Keratinocyte (primary cell): ENCODE data around the gene SURF1. TPM values are rescaled to one million over a fixed set of nuclear protein-coding genes. Genes with fewer than 3 reads are reported as not detected.

ENCODE experiments used
- DNase-seq: peaks from one replicate; pipeline ENCODE4 v3.0.0-alpha.2; 2011; ENCODE audit warnings: low read depth, missing footprints, low spot score
- FAIRE-seq: peaks from 2 replicates; lab custom pipeline; 2011; peaks lifted over from hg19 to GRCh38; lab: Jason Lieb, UNC
- H2AFZ ChIP-seq: 2 replicates; pipeline ENCODE4 v1.6.0; 2012; ENCODE audit warnings: low read length, control low read depth, inconsistent platforms; ENCODE audit not compliant: control insufficient read depth
- H3K27ac ChIP-seq: 2 replicates; pipeline ENCODE4 v1.5.1; 2011; ENCODE audit warnings: low read length; ENCODE audit not compliant: control insufficient read depth, insufficient read depth
- H3K27me3 ChIP-seq: 3 replicates; pipeline ENCODE4 v1.6.0; 2011; ENCODE audit warnings: low read length; ENCODE audit not compliant: control insufficient read depth, insufficient read depth; ENCODE audit errors: extremely low read depth
- H3K36me3 ChIP-seq, 2 experiments: 2 replicates in 1 of 2; 3 replicates in 1 of 2; pipeline ENCODE4 v1.5.1; 2011; ENCODE audit warnings: low read length in 2 of 2, mild to moderate bottlenecking in 1 of 2; ENCODE audit not compliant: control insufficient read depth in 2 of 2, insufficient read depth in 2 of 2; ENCODE audit errors: extremely low read depth in 1 of 2
- H3K4me1 ChIP-seq: 3 replicates; pipeline ENCODE4 v1.5.1; 2011; ENCODE audit warnings: low read length; ENCODE audit not compliant: control insufficient read depth, insufficient read depth; ENCODE audit errors: extremely low read depth
- H3K4me2 ChIP-seq: 3 replicates; pipeline ENCODE4 v1.6.0; 2011; ENCODE audit warnings: low read depth, low read length; ENCODE audit not compliant: control insufficient read depth, insufficient read depth; ENCODE audit errors: extremely low read depth
- H3K4me3 ChIP-seq, 3 experiments: fragments of 200-600 bp in 1 of 3; sonication (generic) in 1 of 3; 2 replicates in 2 of 3; 3 replicates in 1 of 3; pipeline ENCODE4 v1.5.1; 2011 to 2016; ENCODE audit warnings: low read length in 3 of 3, mild to moderate bottlenecking in 3 of 3, control low read depth in 2 of 3, inconsistent platforms in 1 of 3, low read depth in 1 of 3, mixed read lengths in 1 of 3, mixed run types in 1 of 3, moderate library complexity in 1 of 3; ENCODE audit not compliant: control insufficient read depth in 2 of 3, insufficient read depth in 2 of 3; ENCODE audit errors: extremely low read depth in 1 of 3
- H3K79me2 ChIP-seq: 2 replicates; pipeline ENCODE4 v1.6.0; 2012; ENCODE audit warnings: low read length; ENCODE audit not compliant: control insufficient read depth, insufficient read depth
- H3K9ac ChIP-seq: 3 replicates; pipeline ENCODE4 v1.6.0; 2011; ENCODE audit warnings: low read length; ENCODE audit not compliant: control insufficient read depth, insufficient read depth; ENCODE audit errors: extremely low read depth
- H3K9me1 ChIP-seq: 3 replicates; pipeline ENCODE4 v1.6.0; 2011; ENCODE audit warnings: low read length; ENCODE audit not compliant: control insufficient read depth, insufficient read depth; ENCODE audit errors: extremely low read depth
- H3K9me3 ChIP-seq: 2 replicates; pipeline ENCODE4 v1.5.1; 2012; ENCODE audit warnings: low read depth, low read length; ENCODE audit not compliant: control insufficient read depth
- H4K20me1 ChIP-seq: 3 replicates; pipeline ENCODE4 v1.6.0; 2011; ENCODE audit warnings: low read length; ENCODE audit not compliant: control insufficient read depth, insufficient read depth; ENCODE audit errors: extremely low read depth
- EZH2 ChIP-seq: IDR thresholded peaks from one replicate; pipeline ENCODE4 v1.6.1; 2012; ENCODE audit warnings: inconsistent platforms, mild to moderate bottlenecking, low read length, moderate library complexity
- dilution Hi-C: fragments of 300-500 bp; cut with MboI; formaldehyde crosslinking; loops from one replicate; pipeline ENCODE4 v1.7.0; 2020; ENCODE audit warnings: low sequenced_read_pairs; ENCODE audit not compliant: extremely low pct_ligation_motif_present
- polyA plus RNA-seq, 5 experiments: library from polyadenylated mRNA; depleted of rRNA in 3 of 5; stranded (reverse) in 3 of 5; stranded (forward) in 1 of 5; unstranded in 1 of 5; fragments of >200 nt; gene quantifications; 1 replicate in 1 of 5; 2 replicates in 3 of 5; 3 replicates in 1 of 5; pipeline versions ENCODE4 v1.2.1 to v1.2.3, GENCODE V29; 2011 to 2012; ENCODE audit warnings: missing spikeins in 2 of 5, low read depth in 1 of 5, low replicate concordance in 1 of 5
- TF ChIP-seq, protein P1 (sequence below), 3 experiments: IDR thresholded peaks in 1 of 3; conservative IDR thresholded peaks in 1 of 3; optimal IDR thresholded peaks in 1 of 3; 2 replicates in 2 of 3; 3 replicates in 1 of 3; pipeline versions ENCODE3 to v1.5.1; 2011; ENCODE audit warnings: low read length in 3 of 3, mild to moderate bottlenecking in 3 of 3, moderate library complexity in 2 of 3, control low read depth in 1 of 3, inconsistent platforms in 1 of 3; ENCODE audit not compliant: insufficient read depth in 2 of 3; ENCODE audit errors: extremely low read depth in 1 of 3

The SURF1 gene
- polyA plus RNA-seq, 1 donor (not counting 4 experiments of a cell fraction or from before 2014, with no cell fraction given), result 31.1 TPM

DNA sequence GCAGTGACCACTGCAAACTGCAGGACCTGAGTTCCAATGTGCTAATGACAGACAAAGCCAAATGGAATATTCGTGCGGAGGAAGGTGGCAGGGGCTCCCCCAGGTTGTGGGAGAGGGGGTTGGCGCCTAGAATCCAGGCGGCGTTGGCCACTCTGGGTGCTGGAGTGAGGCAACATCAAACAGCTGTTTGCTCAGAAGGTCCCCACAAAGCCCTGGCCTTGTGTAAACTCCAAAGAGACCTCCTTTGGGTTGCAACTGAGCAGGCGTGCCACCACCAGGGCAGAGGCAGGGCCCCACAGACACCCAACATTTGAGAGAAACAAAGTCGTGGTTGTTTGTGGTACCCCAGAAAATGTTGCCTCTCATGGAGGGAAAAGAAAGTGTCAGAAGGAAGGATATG, 34.4 kb upstream of the SURF1 start:
- H3K79me2 ChIP-seq, result no peaks in the 10 kb centered on the region
- no peak overlapping the region for H3K9ac ChIP-seq
- H3K36me3 ChIP-seq, result no peaks in the 10 kb centered on the region
- H3K9me3 ChIP-seq, result no peaks in the 10 kb centered on the region
- no peak overlapping the region for H2AFZ ChIP-seq
- no peak overlapping the region for H3K4me2 ChIP-seq
- H4K20me1 ChIP-seq, result no peaks in the 10 kb centered on the region
- no peak overlapping the region for H3K4me3 ChIP-seq
- DNase-seq (no peak), FAIRE-seq (no peak)
- peaks cover 9% of the 10 kb centered on the region for H3K4me1 ChIP-seq
- no peaks in the 10 kb centered on the region for H3K9me1 ChIP-seq
- TF ChIP-seq, protein P1, sequence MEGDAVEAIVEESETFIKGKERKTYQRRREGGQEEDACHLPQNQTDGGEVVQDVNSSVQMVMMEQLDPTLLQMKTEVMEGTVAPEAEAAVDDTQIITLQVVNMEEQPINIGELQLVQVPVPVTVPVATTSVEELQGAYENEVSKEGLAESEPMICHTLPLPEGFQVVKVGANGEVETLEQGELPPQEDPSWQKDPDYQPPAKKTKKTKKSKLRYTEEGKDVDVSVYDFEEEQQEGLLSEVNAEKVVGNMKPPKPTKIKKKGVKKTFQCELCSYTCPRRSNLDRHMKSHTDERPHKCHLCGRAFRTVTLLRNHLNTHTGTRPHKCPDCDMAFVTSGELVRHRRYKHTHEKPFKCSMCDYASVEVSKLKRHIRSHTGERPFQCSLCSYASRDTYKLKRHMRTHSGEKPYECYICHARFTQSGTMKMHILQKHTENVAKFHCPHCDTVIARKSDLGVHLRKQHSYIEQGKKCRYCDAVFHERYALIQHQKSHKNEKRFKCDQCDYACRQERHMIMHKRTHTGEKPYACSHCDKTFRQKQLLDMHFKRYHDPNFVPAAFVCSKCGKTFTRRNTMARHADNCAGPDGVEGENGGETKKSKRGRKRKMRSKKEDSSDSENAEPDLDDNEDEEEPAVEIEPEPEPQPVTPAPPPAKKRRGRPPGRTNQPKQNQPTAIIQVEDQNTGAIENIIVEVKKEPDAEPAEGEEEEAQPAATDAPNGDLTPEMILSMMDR (optimal IDR thresholded peaks at IDR 0.05 in 1 of 3, IDR thresholded peaks at IDR 0.05 in 1 of 3, conservative IDR thresholded peaks at IDR 0.05 in 1 of 3; ENCODE audit: extremely low read depth in 1 of 3, insufficient read depth in 2 of 3, low read length in 3 of 3), result no peak
- no peak for TF ChIP-seq EZH2
- no peak overlapping the region for H3K27ac ChIP-seq
- H3K27me3 ChIP-seq, result peaks cover 13% of the 10 kb centered on the region
- dilution Hi-C loops, result no loop called here

DNA sequence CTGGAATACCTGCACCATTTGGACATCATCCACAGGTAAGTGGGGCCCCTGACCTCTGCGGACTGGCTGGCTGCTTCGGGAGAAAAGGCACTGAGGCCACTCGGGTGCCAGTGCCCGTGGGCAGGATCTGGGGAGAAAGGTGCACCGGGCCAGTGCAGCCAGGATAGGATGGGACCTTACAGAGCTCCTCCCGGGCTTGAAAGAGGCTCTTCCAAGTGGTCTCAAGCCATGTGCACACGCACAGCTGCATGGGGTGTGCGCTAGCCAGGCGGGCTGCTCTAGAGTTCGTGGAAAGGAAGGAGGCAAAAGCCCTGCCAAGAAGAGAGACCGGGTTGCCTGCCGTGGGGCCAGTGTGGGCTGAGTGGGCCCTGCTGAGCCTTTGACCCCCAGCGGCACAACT, 33.3 kb upstream of the SURF1 start:
- no peak for DNase-seq
- peaks cover 9% of the 10 kb centered on the region for H3K4me1 ChIP-seq
- no peaks in the 10 kb centered on the region for H3K36me3 ChIP-seq
- H4K20me1 ChIP-seq, result no peaks in the 10 kb centered on the region
- H3K9me1 ChIP-seq, result no peaks in the 10 kb centered on the region
- no peaks in the 10 kb centered on the region for H3K79me2 ChIP-seq
- no peak overlapping the region for H2AFZ ChIP-seq
- no peak overlapping the region for H3K4me3 ChIP-seq
- dilution Hi-C loops, result no loop called here
- peaks cover 6% of the 10 kb centered on the region for H3K27me3 ChIP-seq
- H3K9me3 ChIP-seq, result no peaks in the 10 kb centered on the region
- H3K4me2 ChIP-seq, result no peak overlapping the region
- FAIRE-seq, result no peak
- H3K9ac ChIP-seq, result no peak overlapping the region
- H3K27ac ChIP-seq, result no peak overlapping the region
- no peak for TF ChIP-seq EZH2
- TF ChIP-seq, protein P1 (optimal IDR thresholded peaks at IDR 0.05 in 1 of 3, IDR thresholded peaks at IDR 0.05 in 1 of 3, conservative IDR thresholded peaks at IDR 0.05 in 1 of 3; ENCODE audit: extremely low read depth in 1 of 3, insufficient read depth in 2 of 3, low read length in 3 of 3), result no peak
